LoVo (cell line): ENCODE results near the gene PPP2R1A.
A peak's percentile ranks its signal among the peaks of the same experiment; 100 is the strongest.
"Not testable (repeated sequence)": the region's sequence is repeated elsewhere in the genome, so short reads cannot be mapped to it uniquely, and the experiment has no call there.

Experiments
- DNase-seq: peaks from one replicate; pipeline ENCODE4 v3.0.0-alpha.2; 2016; ENCODE audit warnings: low spot score

PPP2R1A gene

GRCh38 chr19:52244021-52244420 is 54.2 kb downstream of the PPP2R1A start:
- no peak for DNase-seq

DNA sequence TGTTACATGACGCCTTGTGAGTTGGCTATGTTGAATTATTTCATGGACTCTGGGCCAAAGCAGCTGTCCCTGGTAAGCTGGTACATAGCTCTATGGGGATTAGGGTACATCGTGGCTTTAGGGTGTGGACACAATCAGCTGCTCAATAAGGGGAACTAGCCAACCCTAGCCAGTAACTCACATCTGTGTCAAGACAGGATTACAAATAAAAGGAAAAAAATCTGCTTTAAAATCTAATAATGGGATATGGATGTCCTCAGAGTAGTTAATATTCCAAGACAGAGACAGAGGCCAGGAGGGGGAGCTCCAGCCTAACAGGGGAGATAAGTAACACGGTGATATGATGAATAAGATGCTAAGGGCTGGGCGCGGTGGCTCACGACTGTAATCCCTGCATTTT is 58.4 kb downstream of the PPP2R1A start:
- DNase-seq, result peak; percentile 39

GRCh38 chr19:52258426-52258825 is 68.6 kb downstream of the PPP2R1A start:
- no peak for DNase-seq

DNA sequence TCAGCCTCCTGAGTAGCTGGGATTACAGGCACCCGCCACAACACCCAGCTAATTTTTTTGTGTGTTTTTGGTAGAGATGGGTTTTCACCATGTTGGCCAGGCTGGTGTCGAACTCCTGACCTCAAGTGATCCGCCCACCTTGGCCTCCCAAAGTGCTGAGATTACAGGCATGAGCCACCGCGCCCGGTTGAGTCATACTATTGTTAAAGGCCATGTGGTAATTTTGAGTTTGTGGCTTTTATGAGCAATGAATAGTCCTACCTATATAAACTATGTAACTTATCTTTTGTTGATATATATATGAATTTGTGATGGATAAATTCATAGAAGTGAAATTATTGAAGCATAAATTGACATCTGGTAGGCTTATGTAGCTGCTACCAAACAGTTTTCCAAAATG is 75.7 kb downstream of the PPP2R1A start:
- not testable (repeated sequence) for DNase-seq

DNA sequence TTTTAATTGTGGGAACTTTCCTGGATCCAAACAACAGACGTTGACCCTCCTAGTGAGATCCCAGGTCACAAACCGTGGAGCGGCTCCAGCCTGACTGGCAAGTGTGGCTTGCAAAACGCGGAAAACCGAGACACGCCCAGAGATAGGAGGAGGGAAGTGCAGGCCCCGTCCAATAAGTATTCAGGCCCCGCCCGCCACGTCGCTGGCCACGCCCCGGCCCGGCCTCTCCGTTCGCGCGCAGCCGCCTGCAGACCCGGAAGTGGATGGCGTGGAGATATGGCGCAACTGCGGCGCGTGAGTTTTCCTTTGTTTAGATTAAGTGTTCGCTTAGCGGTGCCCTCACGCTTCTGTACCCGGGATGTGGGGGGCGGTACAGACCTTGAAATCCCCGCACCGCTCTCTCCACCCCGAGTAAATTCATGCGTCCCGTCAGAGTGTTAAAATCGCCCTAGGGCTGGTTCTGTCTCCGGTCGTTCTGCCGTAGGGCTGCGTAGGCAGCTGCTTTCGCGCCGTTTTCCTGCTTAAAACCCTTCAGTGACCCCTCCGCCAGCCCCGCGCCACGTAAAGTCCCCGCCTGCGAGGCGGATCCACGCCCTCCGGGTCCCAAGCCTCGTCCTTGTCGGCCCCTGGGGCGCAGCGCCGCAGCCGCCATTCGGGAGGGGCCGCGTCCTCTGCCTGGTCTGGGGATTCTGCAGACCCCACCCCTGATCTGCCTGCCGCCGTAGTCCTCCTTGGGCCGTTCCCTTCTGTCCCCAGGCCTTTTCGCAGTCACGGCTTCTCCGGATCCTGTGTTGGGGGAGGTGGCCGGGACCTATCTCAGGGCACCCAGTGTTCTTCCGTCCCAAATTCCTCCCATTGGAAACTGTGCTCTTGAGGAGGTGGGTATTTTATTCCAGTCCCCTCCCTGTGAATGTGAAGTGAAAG is 79.7 kb downstream of the PPP2R1A start, which contains the start of gene ZNF766:
ZNF766 (plus strand) TSS at position 250 of the 924 bp plus-strand sequence; CDS start at position 277, 27 bp downstream.
- peak; percentile 94 for DNase-seq

DNA sequence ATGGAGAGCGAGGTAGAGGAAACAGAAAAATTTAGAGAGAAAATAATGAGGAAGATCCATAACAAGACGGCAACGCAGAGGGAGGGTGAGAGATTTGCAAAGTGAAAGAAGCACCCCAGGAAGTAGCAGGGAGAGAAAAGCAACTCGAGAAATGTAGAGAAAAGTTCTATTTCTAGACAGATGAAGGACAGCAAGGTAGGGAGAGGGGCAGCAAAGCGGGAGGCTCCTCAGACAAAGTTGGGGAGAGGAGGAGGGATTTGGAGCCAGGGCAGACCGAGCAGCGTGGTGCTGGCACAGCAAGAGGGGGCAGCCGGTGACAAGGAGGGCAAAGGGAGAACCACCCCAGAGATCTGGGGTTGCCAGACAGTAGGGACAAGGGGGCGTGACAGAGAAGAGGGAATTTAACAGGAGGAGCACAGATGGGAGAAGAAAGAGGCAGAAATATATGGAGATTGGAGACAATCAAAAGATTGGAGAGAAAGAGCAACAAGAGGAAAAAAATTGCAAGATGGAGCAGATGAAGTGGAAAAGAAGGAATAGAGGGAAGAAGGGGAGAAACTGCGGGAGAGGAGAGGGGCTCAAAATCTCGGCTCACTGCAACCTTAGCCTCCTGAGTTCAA is 80.5 kb downstream of the PPP2R1A start:
- no peak for DNase-seq

DNA sequence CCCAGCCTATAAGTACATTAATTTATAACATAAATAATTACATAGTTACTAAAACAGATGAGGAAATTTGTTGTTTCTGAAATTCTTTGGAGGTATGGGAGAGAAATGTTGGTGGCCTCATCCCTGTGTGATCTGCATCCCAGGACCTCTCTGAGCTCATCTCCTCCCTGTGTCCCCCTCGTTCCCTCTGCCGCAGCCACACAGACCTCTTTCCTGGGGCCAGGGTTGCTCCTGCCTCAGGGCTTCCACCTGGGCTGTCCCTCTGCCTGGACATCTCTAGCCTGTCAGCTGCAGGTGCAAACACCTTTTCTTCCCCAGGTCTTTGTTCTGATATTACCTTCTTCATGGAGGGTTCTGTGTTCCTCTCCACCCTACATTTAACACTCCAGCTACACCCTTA is 83.4 kb downstream of the PPP2R1A start:
- DNase-seq, result no peak

- DNase-seq, result no peak
Observed at GRCh38 chr19:52274191-52274590, 84.3 kb downstream of the PPP2R1A start.

DNA sequence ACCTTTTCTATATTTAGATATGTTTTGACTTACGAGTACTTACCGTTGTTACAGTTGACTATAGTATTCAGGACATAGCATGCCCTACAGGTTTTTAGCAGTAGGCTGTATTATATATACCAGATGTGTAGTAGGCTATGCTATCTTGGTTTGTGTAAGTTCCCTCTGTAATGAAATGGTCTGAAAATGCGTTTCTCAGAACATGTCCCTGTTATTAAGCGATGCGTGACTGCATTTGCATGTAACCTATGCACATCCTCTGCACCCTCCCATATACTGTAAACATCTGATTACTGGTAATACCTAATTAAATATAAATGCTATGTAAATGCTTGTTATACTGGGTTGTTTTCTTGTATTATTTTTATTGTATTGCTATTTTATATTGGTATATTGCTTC is 86.1 kb downstream of the PPP2R1A start:
- DNase-seq, result no peak

- no peak for DNase-seq
Observed at GRCh38 chr19:52277471-52277870, 87.6 kb downstream of the PPP2R1A start.
